Amniotic epithelial cell (primary cell): Measurements from ENCODE around the gene WDR70.
"Not testable (repeated sequence)": the region's sequence is repeated elsewhere in the genome, so short reads cannot be mapped to it uniquely, and the experiment has no call there.

ENCODE experiments used
- DNase-seq: peaks from one replicate; pipeline ENCODE4 v3.0.0-alpha.2; 2010; ENCODE audit warnings: low read depth

WDR70 gene

GRCh38 chr5:37685211-37685610 lies 306.1 kb downstream of the WDR70 start:
- DNase-seq: no peak

- no peak for DNase-seq
Measured at GRCh38 chr5:37685816-37686215, 306.7 kb downstream of the WDR70 start.

DNA sequence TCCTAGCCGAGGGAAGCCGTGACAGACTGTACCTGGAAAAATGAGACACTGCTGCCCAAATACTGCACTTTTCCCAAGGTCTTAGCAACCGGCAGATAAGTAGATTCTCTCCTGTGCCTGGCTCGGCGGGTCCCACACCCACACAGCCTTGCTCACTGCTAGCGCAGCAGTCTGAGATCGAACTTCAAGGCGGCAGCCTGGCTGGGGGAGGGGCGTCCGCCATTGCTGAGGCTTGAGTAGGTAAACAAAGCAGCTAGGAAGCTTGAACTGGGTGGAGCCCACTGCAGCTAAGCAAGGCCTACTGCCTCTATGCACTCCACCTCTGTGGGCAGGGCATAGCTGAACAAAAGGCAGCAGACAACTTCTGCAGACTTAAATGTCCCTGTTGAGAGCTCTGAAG lies 309.8 kb downstream of the WDR70 start:
- DNase-seq: not testable (repeated sequence)

DNA sequence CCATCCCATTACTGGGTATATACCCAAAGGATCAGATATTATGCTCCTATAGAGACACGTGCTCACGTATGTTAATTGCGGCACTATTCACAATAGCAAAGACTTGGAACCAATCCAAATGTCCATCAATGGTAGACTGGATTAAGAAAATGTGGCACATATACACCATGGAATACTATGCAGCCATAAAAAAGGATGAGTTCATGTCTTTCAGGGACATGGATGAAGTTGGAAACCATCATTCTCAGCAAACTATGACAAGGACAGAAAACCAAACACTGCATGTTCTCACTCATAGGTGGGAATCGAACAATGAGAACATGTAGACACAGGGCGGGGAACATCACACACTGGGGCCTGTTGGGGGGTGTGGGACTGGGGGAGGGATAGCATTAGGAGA lies 315.2 kb downstream of the WDR70 start:
- not testable (repeated sequence) for DNase-seq

DNA sequence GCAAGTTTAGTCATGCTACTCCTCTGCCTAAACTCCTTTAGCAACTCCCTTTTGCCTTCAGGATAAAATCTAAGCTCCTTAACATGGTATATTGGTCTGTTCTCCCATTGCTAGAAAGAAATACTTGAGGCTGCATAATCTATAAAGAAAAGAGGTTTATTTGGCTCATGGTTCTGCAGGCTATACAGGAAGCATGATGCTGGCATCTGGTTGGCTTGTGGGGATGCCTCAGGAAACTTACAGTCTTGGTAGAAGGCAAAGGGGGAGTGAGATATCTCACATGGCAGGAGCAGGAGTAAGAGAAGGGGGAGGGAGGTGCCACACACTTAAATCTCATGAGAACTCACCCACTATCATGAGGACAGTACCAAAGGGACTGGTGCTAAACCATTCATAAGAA lies 315.7 kb downstream of the WDR70 start:
- no peak for DNase-seq

DNA sequence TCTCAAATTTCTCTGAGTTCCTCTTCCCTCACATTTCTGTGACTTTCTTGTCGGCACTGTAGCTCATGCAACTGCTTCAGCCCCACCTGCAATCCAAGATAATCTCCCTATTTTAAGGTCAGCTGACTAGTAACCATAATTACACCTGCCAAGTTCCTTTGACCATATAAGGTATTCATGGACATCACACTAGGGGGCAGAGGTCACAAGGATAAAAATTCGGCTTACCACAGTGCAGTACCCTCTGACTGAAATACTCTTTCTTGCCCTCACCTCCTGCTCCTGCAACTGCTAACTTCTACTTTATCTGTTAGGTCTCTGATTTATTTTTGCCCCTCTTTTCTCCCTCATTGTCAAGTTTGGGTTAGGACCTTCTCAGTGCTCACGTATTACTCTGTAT lies 316.5 kb downstream of the WDR70 start:
- DNase-seq: no peak

- peak; percentile 38 for DNase-seq
Measured at GRCh38 chr5:37696190-37697021, 317.3 kb downstream of the WDR70 start.

GRCh38 chr5:37701868-37702267 lies 322.8 kb downstream of the WDR70 start:
- no peak for DNase-seq

- no peak for DNase-seq
Measured at GRCh38 chr5:37703841-37704241, 324.7 kb downstream of the WDR70 start.

DNA sequence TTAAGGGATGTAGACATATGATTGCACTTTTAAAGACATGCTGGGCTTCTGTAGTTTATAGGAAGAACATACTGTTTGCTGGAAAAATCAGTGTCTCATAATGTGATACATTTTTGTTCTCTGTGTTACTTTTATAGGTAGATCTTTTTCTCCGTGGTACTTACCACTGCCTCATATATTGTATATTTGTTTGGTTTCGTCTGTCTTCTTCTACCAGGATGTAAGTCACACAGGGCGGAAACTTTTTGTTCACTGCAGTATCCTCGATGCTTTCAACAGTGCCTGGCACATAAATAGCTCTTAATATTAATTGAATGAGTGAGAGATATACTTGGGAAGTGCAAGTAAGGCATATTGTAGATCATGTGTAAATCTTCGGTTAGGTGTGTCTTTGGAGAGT lies 325.3 kb downstream of the WDR70 start:
- no peak for DNase-seq

DNA sequence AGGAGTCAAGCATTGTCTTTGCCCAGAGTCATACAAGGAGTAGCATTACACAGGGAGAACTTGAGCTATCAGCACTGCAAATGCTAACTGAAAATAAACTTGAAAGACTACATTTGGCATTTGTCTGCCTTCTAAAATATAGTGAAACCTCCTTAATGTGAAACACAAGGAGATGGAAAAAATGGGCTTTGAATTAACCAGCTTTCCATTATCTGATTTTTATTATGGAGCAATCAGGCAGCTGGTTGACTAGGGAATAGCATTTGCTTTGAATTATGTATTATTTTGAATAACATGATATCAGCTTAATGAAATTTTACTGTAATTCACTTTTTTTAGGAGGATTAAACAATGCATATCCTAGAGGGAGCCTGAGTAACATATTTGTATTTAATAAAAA lies 329.9 kb downstream of the WDR70 start:
- DNase-seq: no peak

- no peak for DNase-seq
Measured at GRCh38 chr5:37710965-37711364, 331.8 kb downstream of the WDR70 start.

- DNase-seq: no peak
Measured at GRCh38 chr5:37712750-37713149, 333.6 kb downstream of the WDR70 start.

GRCh38 chr5:37714756-37715155 lies 335.6 kb downstream of the WDR70 start:
- no peak for DNase-seq

DNA sequence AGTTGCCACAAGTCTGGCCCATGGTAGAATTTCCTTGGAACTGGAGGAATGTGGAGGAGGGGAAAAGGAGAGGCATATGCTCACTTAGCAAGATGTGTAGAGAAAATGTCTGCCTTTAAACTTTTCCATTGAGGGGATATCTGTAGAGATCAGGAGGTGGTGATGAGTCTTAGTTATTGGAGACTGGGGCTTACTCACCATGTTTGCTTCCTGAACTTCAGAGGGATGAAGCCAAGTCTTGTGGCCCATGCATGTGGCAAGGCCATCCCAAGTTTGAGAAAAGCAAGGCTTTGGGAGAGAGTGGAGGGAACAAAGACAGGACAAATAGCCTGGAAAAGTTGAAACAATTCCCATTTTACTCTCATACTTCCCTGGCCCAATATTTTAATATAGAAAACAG lies 336.2 kb downstream of the WDR70 start:
- DNase-seq: no peak

DNA sequence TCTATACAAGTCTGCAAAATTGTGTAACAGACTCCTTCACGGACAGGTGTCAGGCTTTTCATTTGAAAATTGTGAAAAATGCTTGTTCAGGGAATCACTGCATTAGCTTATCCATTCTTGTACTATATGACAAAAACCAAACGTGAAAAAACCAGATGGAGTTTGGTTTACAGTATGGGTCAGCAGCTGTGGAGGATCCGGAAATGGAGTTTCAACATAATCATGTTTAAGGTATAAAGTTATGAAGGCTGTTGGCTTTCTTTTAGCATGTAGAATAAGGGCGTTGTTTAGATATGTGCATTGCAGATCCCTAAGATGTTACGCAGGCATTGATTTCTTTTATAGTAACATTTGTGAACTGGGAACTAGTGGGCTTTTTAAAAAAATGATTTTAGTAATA lies 336.9 kb downstream of the WDR70 start:
- DNase-seq: no peak

DNA sequence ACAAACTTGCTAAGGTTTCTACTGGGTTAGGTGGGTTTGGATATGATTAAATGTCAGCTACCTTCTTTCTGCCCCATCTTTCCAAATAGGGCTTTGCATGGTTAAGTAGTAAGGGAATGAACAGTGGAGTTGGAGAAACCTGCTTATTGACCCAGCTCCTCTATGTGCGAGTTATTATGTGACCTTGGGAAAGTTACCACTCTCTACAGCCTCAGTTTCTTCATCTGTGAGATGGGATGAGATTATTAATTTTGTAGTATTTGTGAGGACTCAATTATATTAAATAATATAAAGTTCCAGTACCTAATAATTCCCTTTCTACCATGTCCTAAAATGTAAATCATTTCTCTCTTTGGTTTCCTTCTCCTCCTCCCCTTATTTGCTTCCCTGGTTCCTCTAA lies 337.3 kb downstream of the WDR70 start:
- no peak for DNase-seq

- no peak for DNase-seq
Measured at GRCh38 chr5:37717276-37717612, 338.1 kb downstream of the WDR70 start.

- peak; percentile 85 for DNase-seq
Measured at GRCh38 chr5:37717613-37718431, 338.7 kb downstream of the WDR70 start.

- peak; percentile 63 for DNase-seq
Measured at GRCh38 chr5:37720550-37720952, 341.4 kb downstream of the WDR70 start.

DNA sequence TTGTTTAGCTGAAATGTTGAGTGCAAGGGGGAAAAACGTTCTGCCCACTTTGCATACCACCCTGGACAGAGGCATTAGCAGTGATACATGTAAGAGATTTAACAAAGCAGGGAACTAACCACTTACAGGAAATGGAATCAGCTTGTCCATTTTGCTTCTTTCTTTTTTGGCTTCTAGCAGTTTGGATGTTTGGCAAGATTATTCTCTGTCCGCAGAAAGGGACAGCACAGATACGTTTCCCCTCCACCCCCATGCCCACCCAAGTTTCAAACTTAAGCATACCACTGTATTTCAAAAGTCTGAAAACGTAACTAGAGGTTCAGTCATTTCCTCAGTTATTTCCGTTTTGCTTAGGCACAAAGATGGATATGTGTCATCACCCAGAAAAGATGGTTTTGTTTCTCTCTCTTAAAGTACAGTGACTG lies 342.3 kb downstream of the WDR70 start:
- peak; percentile 79 for DNase-seq

DNA sequence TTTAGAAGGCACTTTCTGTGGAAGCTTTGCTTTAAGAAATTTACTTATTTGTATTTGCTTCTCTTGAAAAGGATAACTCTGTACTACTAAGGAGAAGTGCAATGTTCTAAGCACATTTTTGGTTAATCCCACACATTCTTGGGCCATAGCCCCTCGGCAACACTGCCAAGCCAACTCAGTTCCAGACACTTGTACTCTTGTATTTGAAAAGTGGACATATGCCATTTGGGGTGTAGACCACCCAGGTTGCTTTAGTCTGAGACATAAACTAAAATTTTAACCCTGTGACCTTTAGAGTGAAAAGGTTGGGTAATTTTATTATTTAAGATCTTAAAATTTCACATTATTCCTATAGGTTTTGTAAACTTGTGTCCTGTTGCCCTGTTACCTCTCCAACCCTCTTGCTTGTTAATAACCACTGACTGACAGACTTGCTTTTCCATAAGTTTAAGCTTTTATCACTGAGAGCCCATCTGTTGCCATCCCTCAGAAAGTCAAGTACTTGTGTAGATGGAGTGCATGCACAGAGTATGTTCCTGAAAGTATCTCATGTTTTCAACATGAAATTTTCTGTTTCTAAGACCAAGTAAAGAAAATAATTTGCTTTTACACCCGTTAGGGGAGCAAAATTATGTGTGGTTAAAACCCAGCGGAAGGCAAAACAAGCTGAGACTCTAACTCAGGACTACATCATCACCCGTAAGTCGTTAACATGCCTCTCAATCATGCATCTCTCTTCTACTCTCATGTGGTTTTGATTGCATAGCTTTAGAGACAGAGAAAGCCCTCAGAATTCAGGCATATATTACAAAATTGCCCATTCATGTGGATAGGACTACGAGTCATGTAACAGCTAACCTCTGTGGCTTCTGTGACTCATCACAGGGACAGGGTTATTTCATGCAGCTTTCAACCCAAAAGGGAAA lies 343.4 kb downstream of the WDR70 start:
- DNase-seq: peak; percentile 98
